ENCODE data around the gene SVIL. TPM values are rescaled to one million over a fixed set of nuclear protein-coding genes. Genes with fewer than 3 reads are reported as not detected.

SVIL gene
- total and polyA plus RNA-seq, 4 donors = 3.1 to 26.0 (median 9.4) TPM

DNA sequence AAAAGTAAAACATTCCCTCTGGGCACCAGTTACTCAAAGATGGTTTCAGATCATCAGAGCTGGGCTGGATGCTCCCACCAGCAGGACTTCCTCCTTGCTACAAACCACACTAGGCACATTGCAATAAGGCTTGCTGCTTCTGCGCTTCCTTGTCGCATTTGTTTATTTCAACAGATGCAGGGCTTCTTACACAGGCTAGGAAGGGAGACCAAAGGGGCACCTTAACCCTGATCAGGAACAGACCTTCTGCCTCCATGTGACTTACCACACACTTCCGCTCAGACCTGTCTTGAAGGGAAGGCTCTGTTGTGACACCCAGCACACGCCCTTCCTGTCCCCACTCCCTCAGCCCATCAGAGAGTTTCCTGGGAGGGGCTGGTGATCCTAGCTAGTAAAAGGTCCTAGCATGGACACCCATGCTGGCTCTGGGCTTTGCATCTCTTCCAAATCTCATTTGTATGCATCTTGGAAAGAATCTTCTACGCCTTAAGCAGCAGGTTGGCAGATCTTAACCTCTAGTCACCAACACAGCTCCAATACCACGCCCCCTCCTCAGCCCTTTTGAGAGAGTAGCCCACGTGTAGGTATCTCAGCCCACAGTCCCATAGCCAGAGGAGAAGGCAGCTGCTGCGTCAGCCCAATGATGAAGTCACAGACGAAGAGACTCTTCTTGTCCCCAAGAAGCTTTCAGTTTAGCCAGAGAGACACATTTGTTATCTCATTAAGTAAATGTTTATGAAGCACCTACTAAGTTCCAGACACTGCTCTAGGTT, 47.1 kb upstream of the SVIL start:
- Histone ChIP-seq H3K27me3 (ENCODE audit: control insufficient read depth in 4 of 4, insufficient read depth in 4 of 4, low read length in 3 of 4) (no peaks in the 10 kb centered on the region), H3K27ac (ENCODE audit: low read depth in 1 of 2, low read length in 2 of 2) (peak overlapping the region in 1 of 2 donors; percentile 28), H3K36me3 (ENCODE audit: control insufficient read depth in 4 of 4, insufficient read depth in 3 of 4, low read depth in 1 of 4, low read length in 3 of 4) (peaks cover 0 to 22% (median 10%) of the 10 kb centered on the region in 4 donors), H3K4me3 (ENCODE audit: low read depth in 1 of 3, low read length in 3 of 3) (no peak overlapping the region), H3K9me3 (ENCODE audit: control insufficient read depth in 4 of 4, low read length in 3 of 4) (no peaks in the 10 kb centered on the region), H3K4me1 (ENCODE audit: control insufficient read depth in 4 of 4, insufficient read depth in 4 of 4, low read length in 3 of 4) (no peaks in the 10 kb centered on the region), H3K9ac (ENCODE audit: low read depth in 1 of 2, low read length in 2 of 2) (no peak overlapping the region)
- 79% methylated on average over 9 of the region's 9 CpGs for WGBS
- TF ChIP-seq GABPA (IDR thresholded peaks at IDR 0.05 in 1 of 2, conservative IDR thresholded peaks at IDR 0.05 in 1 of 2) (peak; percentile 24 to 46), RXRA (IDR thresholded peaks at IDR 0.05) (no peak), JUND (IDR thresholded peaks at IDR 0.05) (no peak), HNF4G (IDR thresholded peaks at IDR 0.05) (no peak), HNF4A (conservative IDR thresholded peaks at IDR 0.05) (no peak)
- TF ChIP-seq, protein P1, sequence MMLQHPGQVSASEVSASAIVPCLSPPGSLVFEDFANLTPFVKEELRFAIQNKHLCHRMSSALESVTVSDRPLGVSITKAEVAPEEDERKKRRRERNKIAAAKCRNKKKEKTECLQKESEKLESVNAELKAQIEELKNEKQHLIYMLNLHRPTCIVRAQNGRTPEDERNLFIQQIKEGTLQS (IDR thresholded peaks at IDR 0.05) = no peak
- DNase-seq (ENCODE audit: low spot score) = no peak

DNA sequence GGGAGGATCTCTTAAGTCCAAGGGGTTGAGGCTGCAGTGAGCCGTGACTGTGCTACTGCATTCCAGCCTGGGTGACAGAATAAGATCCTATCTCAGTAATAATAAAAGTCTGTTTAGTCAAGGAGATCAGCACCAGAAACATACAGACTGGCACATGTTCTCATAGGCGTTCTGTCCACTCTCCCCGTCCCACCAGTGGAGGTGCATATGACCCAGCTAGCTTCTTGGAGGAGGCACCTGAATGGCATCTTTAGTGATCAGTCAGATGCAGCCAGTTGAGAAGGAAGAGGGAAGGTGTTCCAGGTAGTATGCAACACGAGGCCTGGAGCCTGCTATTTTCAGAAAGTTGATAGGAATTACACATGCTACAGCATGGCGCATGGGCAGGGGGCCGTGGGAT, 45.3 kb upstream of the SVIL start:
- H3K27ac ChIP-seq (ENCODE audit: low read depth in 1 of 2, low read length in 2 of 2) = no peak overlapping the region
- H3K9me3 ChIP-seq (ENCODE audit: control insufficient read depth in 4 of 4, low read length in 3 of 4) = peaks cover 0 to 1% (median 0%) of the 10 kb centered on the region in 4 donors
- TF ChIP-seq NR2F2 (IDR thresholded peaks at IDR 0.05) (no peak), HNF4G (IDR thresholded peaks at IDR 0.05) (no peak), FOXA2 (IDR thresholded peaks at IDR 0.05) (no peak), FOXA1 (IDR thresholded peaks at IDR 0.05) (no peak), RAD21 (IDR thresholded peaks at IDR 0.05) (no peak), GABPA (IDR thresholded peaks at IDR 0.05 in 1 of 2, conservative IDR thresholded peaks at IDR 0.05 in 1 of 2) (no peak), HNF4A (conservative IDR thresholded peaks at IDR 0.05) (no peak), SP1 (IDR thresholded peaks at IDR 0.05) (no peak), TAF1 (conservative IDR thresholded peaks at IDR 0.05) (no peak), YY1 (IDR thresholded peaks at IDR 0.05) (no peak), EGR1 (IDR thresholded peaks at IDR 0.05; ENCODE audit: low read depth in 2 of 2) (no peak), RXRA (IDR thresholded peaks at IDR 0.05) (no peak), JUND (IDR thresholded peaks at IDR 0.05) (no peak)
- TF ChIP-seq, protein P2, sequence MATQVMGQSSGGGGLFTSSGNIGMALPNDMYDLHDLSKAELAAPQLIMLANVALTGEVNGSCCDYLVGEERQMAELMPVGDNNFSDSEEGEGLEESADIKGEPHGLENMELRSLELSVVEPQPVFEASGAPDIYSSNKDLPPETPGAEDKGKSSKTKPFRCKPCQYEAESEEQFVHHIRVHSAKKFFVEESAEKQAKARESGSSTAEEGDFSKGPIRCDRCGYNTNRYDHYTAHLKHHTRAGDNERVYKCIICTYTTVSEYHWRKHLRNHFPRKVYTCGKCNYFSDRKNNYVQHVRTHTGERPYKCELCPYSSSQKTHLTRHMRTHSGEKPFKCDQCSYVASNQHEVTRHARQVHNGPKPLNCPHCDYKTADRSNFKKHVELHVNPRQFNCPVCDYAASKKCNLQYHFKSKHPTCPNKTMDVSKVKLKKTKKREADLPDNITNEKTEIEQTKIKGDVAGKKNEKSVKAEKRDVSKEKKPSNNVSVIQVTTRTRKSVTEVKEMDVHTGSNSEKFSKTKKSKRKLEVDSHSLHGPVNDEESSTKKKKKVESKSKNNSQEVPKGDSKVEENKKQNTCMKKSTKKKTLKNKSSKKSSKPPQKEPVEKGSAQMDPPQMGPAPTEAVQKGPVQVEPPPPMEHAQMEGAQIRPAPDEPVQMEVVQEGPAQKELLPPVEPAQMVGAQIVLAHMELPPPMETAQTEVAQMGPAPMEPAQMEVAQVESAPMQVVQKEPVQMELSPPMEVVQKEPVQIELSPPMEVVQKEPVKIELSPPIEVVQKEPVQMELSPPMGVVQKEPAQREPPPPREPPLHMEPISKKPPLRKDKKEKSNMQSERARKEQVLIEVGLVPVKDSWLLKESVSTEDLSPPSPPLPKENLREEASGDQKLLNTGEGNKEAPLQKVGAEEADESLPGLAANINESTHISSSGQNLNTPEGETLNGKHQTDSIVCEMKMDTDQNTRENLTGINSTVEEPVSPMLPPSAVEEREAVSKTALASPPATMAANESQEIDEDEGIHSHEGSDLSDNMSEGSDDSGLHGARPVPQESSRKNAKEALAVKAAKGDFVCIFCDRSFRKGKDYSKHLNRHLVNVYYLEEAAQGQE (IDR thresholded peaks at IDR 0.05) = no peak
- TF ChIP-seq, protein P1 (IDR thresholded peaks at IDR 0.05) = no peak
- TF ChIP-seq, protein P3, sequence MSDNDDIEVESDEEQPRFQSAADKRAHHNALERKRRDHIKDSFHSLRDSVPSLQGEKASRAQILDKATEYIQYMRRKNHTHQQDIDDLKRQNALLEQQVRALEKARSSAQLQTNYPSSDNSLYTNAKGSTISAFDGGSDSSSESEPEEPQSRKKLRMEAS (IDR thresholded peaks at IDR 0.05) = no peak
- TF ChIP-seq, protein P4, sequence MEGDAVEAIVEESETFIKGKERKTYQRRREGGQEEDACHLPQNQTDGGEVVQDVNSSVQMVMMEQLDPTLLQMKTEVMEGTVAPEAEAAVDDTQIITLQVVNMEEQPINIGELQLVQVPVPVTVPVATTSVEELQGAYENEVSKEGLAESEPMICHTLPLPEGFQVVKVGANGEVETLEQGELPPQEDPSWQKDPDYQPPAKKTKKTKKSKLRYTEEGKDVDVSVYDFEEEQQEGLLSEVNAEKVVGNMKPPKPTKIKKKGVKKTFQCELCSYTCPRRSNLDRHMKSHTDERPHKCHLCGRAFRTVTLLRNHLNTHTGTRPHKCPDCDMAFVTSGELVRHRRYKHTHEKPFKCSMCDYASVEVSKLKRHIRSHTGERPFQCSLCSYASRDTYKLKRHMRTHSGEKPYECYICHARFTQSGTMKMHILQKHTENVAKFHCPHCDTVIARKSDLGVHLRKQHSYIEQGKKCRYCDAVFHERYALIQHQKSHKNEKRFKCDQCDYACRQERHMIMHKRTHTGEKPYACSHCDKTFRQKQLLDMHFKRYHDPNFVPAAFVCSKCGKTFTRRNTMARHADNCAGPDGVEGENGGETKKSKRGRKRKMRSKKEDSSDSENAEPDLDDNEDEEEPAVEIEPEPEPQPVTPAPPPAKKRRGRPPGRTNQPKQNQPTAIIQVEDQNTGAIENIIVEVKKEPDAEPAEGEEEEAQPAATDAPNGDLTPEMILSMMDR (IDR thresholded peaks at IDR 0.05; ENCODE audit: low read depth, low read length, missing input control) = no peak
- TF ChIP-seq, protein P5, sequence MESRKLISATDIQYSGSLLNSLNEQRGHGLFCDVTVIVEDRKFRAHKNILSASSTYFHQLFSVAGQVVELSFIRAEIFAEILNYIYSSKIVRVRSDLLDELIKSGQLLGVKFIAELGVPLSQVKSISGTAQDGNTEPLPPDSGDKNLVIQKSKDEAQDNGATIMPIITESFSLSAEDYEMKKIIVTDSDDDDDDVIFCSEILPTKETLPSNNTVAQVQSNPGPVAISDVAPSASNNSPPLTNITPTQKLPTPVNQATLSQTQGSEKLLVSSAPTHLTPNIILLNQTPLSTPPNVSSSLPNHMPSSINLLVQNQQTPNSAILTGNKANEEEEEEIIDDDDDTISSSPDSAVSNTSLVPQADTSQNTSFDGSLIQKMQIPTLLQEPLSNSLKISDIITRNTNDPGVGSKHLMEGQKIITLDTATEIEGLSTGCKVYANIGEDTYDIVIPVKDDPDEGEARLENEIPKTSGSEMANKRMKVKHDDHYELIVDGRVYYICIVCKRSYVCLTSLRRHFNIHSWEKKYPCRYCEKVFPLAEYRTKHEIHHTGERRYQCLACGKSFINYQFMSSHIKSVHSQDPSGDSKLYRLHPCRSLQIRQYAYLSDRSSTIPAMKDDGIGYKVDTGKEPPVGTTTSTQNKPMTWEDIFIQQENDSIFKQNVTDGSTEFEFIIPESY (IDR thresholded peaks at IDR 0.05) = no peak
- no peak for DNase-seq (ENCODE audit: low spot score)
- H3K9ac ChIP-seq (ENCODE audit: low read depth in 1 of 2, low read length in 2 of 2) = no peak overlapping the region
- no peak overlapping the region for H3K4me3 ChIP-seq (ENCODE audit: low read depth in 1 of 3, low read length in 3 of 3)
- H3K27me3 ChIP-seq (ENCODE audit: control insufficient read depth in 4 of 4, insufficient read depth in 4 of 4, low read length in 3 of 4) = no peaks in the 10 kb centered on the region
- H3K4me1 ChIP-seq (ENCODE audit: control insufficient read depth in 4 of 4, insufficient read depth in 4 of 4, low read length in 3 of 4) = no peaks in the 10 kb centered on the region
- peaks cover 0 to 21% (median 7%) of the 10 kb centered on the region in 4 donors for H3K36me3 ChIP-seq (ENCODE audit: control insufficient read depth in 4 of 4, insufficient read depth in 3 of 4, low read depth in 1 of 4, low read length in 3 of 4)
- 96% methylated on average over 6 of the region's 6 CpGs for WGBS
